Gastrocnemius medialis (tissue), 4 donors: Measurements from ENCODE around the gene RNLS. TPM values are rescaled to one million over a fixed set of nuclear protein-coding genes. Genes with fewer than 3 reads are reported as not detected.

ENCODE experiments used
- ATAC-seq, 2 donors: fragments of 150-250 bp; one replicate each; pipeline ENCODE4 v1.9.1; 2016
- DNase-seq, 2 donors: peaks; one replicate each; pipeline ENCODE4 v3.0.0-alpha.2; 2019
- H3K27ac ChIP-seq, 4 donors: fragments of 200-600 bp; sonication (generic); 1 replicate in 1 of 4; 2 replicates in 3 of 4; pipeline ENCODE4 v1.5.1; 2016 to 2018; ENCODE audit warnings: mild to moderate bottlenecking in 2 of 4, moderate library complexity in 1 of 4
- H3K27me3 ChIP-seq, 3 donors: fragments of 200-600 bp; sonication (generic) in 2 of 3; 1 replicate in 1 of 3; 2 replicates in 2 of 3; pipeline versions ENCODE4 v1.5.1 to v1.6.0; 2016 to 2019; ENCODE audit warnings: mild to moderate bottlenecking in 1 of 3, moderate library complexity in 1 of 3
- H3K36me3 ChIP-seq, 2 donors: fragments of 200-600 bp; sonication (generic) in 1 of 2; one replicate each; pipeline ENCODE4 v1.5.1; 2017 to 2018
- H3K4me1 ChIP-seq, 2 donors: fragments of 200-600 bp; sonication (generic) in 1 of 2; one replicate each; pipeline ENCODE4 v1.5.1; 2016 to 2017; ENCODE audit warnings: mild to moderate bottlenecking in 2 of 2
- H3K4me3 ChIP-seq, 4 donors: fragments of 200-600 bp; sonication (generic) in 3 of 4; 1 replicate in 1 of 4; 2 replicates in 3 of 4; pipeline ENCODE4 v1.5.1; 2016 to 2019; ENCODE audit warnings: mild to moderate bottlenecking in 2 of 4
- H3K9me3 ChIP-seq, 3 donors: fragments of 200-600 bp; sonication (generic) in 2 of 3; 1 replicate in 1 of 3; 2 replicates in 2 of 3; pipeline ENCODE4 v1.5.1; 2016 to 2019
- POLR2A ChIP-seq, 2 donors: fragments of 450-650 bp; IDR thresholded peaks; one replicate each; pipeline ENCODE4 v1.6.1; 2017; ENCODE audit warnings: antibody characterized with exemption in 2 of 2, mild to moderate bottlenecking in 2 of 2, moderate library complexity in 2 of 2
- in situ Hi-C, 4 donors: fragments of 200-750 bp; cut with MboI; loops; one replicate each; pipeline versions ENCODE4 v1.15.0 to v1.8.0; 2017; ENCODE audit warnings: low sequenced_read_pairs in 4 of 4
- intact Hi-C: fragments of 100-400 bp; cut with DNase I; formaldehyde crosslinking; loops from one replicate; pipeline ENCODE4 v1.15.1; 2023; ENCODE audit warnings: low total_unique reads
- total RNA-seq, 4 donors: library from RNA; depleted of rRNA; stranded (reverse); fragments of >200 nt; gene quantifications; one replicate each; pipeline versions ENCODE4 v1.1.0 to v1.2.3, GENCODE V29; 2016
- TF ChIP-seq, protein P1 (sequence below), 5 experiments: fragments of 450-650 bp in 3 of 5; fragments of 200-600 bp in 2 of 5; sonication (generic) in 2 of 5; IDR thresholded peaks in 4 of 5; conservative IDR thresholded peaks in 1 of 5; 1 replicate in 4 of 5; 2 replicates in 1 of 5; pipeline ENCODE4 v1.5.1; 2016 to 2019; ENCODE audit warnings: antibody characterized with exemption in 5 of 5, mild to moderate bottlenecking in 3 of 5, moderate library complexity in 3 of 5

Gene RNLS
- total RNA-seq, 4 donors from 2014 or later: 8.1 to 17.5 (median 9.7) TPM

DNA sequence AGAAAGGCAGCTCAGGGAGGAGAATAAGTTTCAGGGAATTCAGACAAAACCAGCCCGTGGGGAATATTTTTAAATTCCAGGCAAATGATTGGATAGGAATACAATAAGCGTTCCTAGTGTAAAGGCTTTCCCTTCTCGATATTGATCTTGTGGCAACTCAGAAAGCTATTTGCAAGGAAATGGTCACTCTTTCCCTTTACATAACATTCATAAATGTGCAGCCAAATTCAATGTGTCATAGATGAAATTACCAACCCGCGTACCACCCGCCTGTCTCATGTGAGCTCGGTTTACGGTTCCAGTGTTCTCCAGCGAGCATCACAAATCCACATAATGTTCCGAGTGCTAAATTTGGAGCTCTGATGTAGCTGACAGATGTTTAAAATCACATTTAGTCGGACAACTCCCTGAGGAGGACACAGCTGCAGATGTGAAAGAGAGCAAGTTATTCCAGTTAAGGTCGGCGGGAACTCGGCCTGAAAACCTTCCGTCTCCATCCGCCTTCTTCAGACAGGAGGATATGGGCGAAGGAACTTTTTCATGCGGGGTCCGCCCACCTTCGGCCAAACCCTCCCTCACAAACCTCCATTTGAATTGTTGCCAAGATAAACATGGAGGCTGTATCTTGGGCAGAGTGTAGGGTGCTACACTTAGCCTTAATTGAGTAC, 327.0 kb downstream of the RNLS start:
- Histone ChIP-seq H3K27ac (peak overlapping the region; percentile 78 to 86 (median 80)), H3K4me1 (peaks cover 34 to 45% of the 10 kb centered on the region in 2 donors), H3K27me3 (no peaks in the 10 kb centered on the region), H3K4me3 (peak overlapping the region; percentile 10 to 33 (median 23)), H3K9me3 (no peaks in the 10 kb centered on the region), H3K36me3 (peaks cover 0 to 4% of the 10 kb centered on the region in 2 donors)
- DNase-seq: peak; percentile 84 to 86
- in situ Hi-C loops (loop anchor here in 1 of 4 donors (25.0 kb wide), 1 partner anchor 394 kb away; the partner anchor contains the start of genes KLLN and PTEN), intact Hi-C loops (loop anchor here (5.0 kb wide), 1 partner anchor 394 kb away; the partner anchor contains the start of genes KLLN and PTEN)
- TF ChIP-seq, protein P1, sequence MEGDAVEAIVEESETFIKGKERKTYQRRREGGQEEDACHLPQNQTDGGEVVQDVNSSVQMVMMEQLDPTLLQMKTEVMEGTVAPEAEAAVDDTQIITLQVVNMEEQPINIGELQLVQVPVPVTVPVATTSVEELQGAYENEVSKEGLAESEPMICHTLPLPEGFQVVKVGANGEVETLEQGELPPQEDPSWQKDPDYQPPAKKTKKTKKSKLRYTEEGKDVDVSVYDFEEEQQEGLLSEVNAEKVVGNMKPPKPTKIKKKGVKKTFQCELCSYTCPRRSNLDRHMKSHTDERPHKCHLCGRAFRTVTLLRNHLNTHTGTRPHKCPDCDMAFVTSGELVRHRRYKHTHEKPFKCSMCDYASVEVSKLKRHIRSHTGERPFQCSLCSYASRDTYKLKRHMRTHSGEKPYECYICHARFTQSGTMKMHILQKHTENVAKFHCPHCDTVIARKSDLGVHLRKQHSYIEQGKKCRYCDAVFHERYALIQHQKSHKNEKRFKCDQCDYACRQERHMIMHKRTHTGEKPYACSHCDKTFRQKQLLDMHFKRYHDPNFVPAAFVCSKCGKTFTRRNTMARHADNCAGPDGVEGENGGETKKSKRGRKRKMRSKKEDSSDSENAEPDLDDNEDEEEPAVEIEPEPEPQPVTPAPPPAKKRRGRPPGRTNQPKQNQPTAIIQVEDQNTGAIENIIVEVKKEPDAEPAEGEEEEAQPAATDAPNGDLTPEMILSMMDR (IDR thresholded peaks at IDR 0.05 in 4 of 5, conservative IDR thresholded peaks at IDR 0.05 in 1 of 5): no peak
- peak; percentile 41 to 76 for TF ChIP-seq POLR2A (IDR thresholded peaks at IDR 0.05)
- peak; percentile 78 to 87 for ATAC-seq

DNA sequence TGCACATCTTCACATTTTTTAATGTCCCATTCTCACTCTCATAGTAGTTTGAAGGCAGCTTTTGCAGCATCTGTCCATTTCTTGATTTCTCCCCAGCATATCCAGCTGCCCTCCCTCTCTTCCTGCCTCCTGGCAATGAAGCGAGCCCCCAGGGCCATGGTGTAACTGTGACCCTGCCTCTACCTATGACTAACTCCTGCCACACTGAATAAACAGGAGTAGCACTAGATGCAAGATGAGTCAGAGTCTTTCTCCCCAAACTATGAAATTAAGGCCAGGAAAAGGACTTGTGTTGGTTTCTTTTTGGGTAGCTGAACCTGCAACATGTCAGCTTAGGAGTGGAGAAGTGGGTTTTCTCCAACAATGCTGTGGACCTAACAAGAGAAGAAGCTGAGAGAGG, 329.0 kb downstream of the RNLS start:
- intact Hi-C loops (no loop called here), in situ Hi-C loops (loop anchor here in 1 of 4 donors (25.0 kb wide), 1 partner anchor 392 kb away; the partner anchor contains the start of genes KLLN and PTEN)
- TF ChIP-seq, protein P1 (IDR thresholded peaks at IDR 0.05 in 4 of 5, conservative IDR thresholded peaks at IDR 0.05 in 1 of 5): no peak
- TF ChIP-seq POLR2A (IDR thresholded peaks at IDR 0.05): peak in 1 of 2 donors; percentile 63
- peak; percentile 65 to 73 for DNase-seq
- peak overlapping the region in 1 of 4 donors; percentile 33 for H3K4me3 ChIP-seq
- peak overlapping the region; percentile 78 to 86 (median 80) for H3K27ac ChIP-seq
- H3K27me3 ChIP-seq: no peaks in the 10 kb centered on the region
- peaks cover 34 to 45% of the 10 kb centered on the region in 2 donors for H3K4me1 ChIP-seq
- no peaks in the 10 kb centered on the region for H3K36me3 ChIP-seq
- peak; percentile 66 to 68 for ATAC-seq
- no peaks in the 10 kb centered on the region for H3K9me3 ChIP-seq

DNA sequence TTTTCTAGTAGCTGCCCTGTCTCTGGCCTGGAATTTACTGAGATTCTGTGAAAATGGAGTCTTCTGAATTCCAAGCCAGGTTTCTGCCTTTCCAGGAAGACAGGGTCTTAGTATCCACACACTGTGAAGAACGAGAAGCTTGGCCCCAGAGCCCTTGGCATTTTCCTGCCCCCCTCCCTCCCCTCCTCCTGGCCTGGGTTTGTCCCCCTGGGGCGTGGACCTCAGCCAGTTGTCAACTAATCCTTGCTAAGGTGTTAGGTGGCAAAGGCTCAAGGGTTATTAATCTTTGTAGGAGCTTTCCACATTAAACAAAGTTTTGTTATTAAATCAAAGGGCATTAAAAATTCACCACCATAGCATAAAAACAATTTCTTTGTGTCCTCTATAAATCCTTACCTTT, 329.5 kb downstream of the RNLS start:
- intact Hi-C loops: no loop called here
- peak in 1 of 2 donors; percentile 35 for ATAC-seq
- peak overlapping the region in 1 of 4 donors; percentile 33 for H3K4me3 ChIP-seq
- peak overlapping the region; percentile 78 to 86 (median 80) for H3K27ac ChIP-seq
- H3K36me3 ChIP-seq: no peaks in the 10 kb centered on the region
- no peaks in the 10 kb centered on the region for H3K27me3 ChIP-seq
- TF ChIP-seq, protein P1 (IDR thresholded peaks at IDR 0.05 in 4 of 5, conservative IDR thresholded peaks at IDR 0.05 in 1 of 5): no peak
- TF ChIP-seq POLR2A (IDR thresholded peaks at IDR 0.05): no peak
- H3K9me3 ChIP-seq: no peaks in the 10 kb centered on the region
- H3K4me1 ChIP-seq: peaks cover 34 to 45% of the 10 kb centered on the region in 2 donors
- DNase-seq: peak in 1 of 2 donors; percentile 55
- in situ Hi-C loops: loop anchor here in 1 of 4 donors (25.0 kb wide), 1 partner anchor 391 kb away; the partner anchor contains the start of genes KLLN and PTEN

DNA sequence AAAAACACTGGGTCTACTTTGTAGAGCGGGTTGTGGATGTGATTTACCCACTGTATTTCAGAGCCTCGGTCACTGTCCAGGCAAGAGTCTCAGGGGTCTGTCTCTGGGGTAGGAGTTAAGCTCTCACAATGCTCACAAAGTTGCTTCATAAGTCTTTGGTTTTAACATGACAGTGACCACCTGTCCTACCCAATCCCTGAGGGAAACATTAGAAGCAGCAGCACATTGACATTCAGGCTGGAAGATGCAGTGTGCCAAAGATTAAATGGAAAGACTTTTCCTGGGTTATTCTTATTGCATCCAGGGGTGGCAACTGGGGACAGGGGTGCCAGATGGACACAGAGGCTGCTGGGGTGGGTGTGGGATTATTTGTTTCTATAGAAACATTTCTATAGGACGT, 330.0 kb downstream of the RNLS start:
- peak overlapping the region; percentile 78 to 86 (median 80) for H3K27ac ChIP-seq

More for the DNA sequence above, 330.0 kb downstream of the RNLS start:
- no peaks in the 10 kb centered on the region for H3K27me3 ChIP-seq
- no peaks in the 10 kb centered on the region for H3K9me3 ChIP-seq
- H3K4me3 ChIP-seq: no peak overlapping the region
- peaks cover 34 to 45% of the 10 kb centered on the region in 2 donors for H3K4me1 ChIP-seq
- intact Hi-C loops (no loop called here), in situ Hi-C loops (loop anchor here in 1 of 4 donors (25.0 kb wide), 1 partner anchor 391 kb away; the partner anchor contains the start of genes KLLN and PTEN)
- ATAC-seq (peak; percentile 31 to 63), DNase-seq (peak in 1 of 2 donors; percentile 31)
- H3K36me3 ChIP-seq: no peaks in the 10 kb centered on the region
- TF ChIP-seq, protein P1 (IDR thresholded peaks at IDR 0.05 in 4 of 5, conservative IDR thresholded peaks at IDR 0.05 in 1 of 5): no peak
- no peak for TF ChIP-seq POLR2A (IDR thresholded peaks at IDR 0.05)
